ENCODE measurements around the gene PNMA6A.
"Not testable (repeated sequence)": the region's sequence is repeated elsewhere in the genome, so short reads cannot be mapped to it uniquely, and the experiment has no call there.

DNA sequence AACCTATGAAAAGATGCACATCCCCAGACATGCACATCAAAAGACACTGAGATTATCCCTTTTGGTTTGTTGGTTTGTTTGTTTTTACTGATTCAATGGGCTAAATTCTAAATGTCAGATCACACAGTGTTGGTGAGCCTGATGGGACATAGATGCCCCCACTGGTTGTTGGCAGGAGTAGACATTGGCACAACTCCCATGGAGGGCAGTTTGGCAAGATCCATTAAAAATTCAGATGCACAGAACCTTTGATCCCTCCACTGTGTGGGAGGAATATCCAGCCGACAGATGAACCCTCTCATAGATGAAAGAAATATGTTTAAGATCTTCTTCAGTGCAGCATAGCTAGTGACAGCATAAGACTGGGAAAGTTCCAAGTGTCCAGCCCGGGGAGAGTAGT, 38.5 kb downstream of the PNMA6A start:
- TF ChIP-seq, protein P1, sequence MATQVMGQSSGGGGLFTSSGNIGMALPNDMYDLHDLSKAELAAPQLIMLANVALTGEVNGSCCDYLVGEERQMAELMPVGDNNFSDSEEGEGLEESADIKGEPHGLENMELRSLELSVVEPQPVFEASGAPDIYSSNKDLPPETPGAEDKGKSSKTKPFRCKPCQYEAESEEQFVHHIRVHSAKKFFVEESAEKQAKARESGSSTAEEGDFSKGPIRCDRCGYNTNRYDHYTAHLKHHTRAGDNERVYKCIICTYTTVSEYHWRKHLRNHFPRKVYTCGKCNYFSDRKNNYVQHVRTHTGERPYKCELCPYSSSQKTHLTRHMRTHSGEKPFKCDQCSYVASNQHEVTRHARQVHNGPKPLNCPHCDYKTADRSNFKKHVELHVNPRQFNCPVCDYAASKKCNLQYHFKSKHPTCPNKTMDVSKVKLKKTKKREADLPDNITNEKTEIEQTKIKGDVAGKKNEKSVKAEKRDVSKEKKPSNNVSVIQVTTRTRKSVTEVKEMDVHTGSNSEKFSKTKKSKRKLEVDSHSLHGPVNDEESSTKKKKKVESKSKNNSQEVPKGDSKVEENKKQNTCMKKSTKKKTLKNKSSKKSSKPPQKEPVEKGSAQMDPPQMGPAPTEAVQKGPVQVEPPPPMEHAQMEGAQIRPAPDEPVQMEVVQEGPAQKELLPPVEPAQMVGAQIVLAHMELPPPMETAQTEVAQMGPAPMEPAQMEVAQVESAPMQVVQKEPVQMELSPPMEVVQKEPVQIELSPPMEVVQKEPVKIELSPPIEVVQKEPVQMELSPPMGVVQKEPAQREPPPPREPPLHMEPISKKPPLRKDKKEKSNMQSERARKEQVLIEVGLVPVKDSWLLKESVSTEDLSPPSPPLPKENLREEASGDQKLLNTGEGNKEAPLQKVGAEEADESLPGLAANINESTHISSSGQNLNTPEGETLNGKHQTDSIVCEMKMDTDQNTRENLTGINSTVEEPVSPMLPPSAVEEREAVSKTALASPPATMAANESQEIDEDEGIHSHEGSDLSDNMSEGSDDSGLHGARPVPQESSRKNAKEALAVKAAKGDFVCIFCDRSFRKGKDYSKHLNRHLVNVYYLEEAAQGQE (IDR thresholded peaks at IDR 0.05; ENCODE audit: low read depth, low read length): not testable (repeated sequence)
- TF ChIP-seq, protein P2, sequence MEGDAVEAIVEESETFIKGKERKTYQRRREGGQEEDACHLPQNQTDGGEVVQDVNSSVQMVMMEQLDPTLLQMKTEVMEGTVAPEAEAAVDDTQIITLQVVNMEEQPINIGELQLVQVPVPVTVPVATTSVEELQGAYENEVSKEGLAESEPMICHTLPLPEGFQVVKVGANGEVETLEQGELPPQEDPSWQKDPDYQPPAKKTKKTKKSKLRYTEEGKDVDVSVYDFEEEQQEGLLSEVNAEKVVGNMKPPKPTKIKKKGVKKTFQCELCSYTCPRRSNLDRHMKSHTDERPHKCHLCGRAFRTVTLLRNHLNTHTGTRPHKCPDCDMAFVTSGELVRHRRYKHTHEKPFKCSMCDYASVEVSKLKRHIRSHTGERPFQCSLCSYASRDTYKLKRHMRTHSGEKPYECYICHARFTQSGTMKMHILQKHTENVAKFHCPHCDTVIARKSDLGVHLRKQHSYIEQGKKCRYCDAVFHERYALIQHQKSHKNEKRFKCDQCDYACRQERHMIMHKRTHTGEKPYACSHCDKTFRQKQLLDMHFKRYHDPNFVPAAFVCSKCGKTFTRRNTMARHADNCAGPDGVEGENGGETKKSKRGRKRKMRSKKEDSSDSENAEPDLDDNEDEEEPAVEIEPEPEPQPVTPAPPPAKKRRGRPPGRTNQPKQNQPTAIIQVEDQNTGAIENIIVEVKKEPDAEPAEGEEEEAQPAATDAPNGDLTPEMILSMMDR (IDR thresholded peaks at IDR 0.05 in 2 of 3, conservative IDR thresholded peaks at IDR 0.05 in 1 of 3; ENCODE audit: control insufficient read depth in 2 of 3, extremely low read depth in 1 of 3, insufficient read depth in 1 of 3, low read depth in 3 of 3, low read length in 3 of 3): not testable (repeated sequence)
- TF ChIP-seq, protein P3, sequence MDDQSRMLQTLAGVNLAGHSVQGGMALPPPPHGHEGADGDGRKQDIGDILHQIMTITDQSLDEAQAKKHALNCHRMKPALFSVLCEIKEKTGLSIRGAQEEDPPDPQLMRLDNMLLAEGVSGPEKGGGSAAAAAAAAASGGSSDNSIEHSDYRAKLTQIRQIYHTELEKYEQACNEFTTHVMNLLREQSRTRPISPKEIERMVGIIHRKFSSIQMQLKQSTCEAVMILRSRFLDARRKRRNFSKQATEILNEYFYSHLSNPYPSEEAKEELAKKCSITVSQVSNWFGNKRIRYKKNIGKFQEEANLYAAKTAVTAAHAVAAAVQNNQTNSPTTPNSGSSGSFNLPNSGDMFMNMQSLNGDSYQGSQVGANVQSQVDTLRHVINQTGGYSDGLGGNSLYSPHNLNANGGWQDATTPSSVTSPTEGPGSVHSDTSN (IDR thresholded peaks at IDR 0.05; ENCODE audit: insufficient replicate concordance, low read depth, low read length): not testable (repeated sequence)
- TF ChIP-seq EZH2 (IDR thresholded peaks at IDR 0.05; ENCODE audit: borderline replicate concordance, control insufficient read depth, low read depth, low read length); ATF3 (IDR thresholded peaks at IDR 0.05; ENCODE audit: borderline replicate concordance, extremely low read depth, low read depth, low read length); POLR2AphosphoS5 (IDR thresholded peaks at IDR 0.05; ENCODE audit: low read length): not testable (repeated sequence)

Data from GM12878 (cell line).